A673 (cell line): ENCODE measurements around the gene WDR26. TPM values are rescaled to one million over a fixed set of nuclear protein-coding genes. Genes with fewer than 3 reads are reported as not detected.

ENCODE experiments used
- BruUV-seq: library from RNA; stranded (reverse); fragments of 400-500 nt; replicated peaks from 2 replicates; lab custom pipeline; 2021; lab: Mats Ljungman, UMichigan
- CTCF ChIA-PET: fragments of 300-600 bp; sonication (Branson Sonifier 250); formaldehyde crosslinking; loops from one replicate; lab custom pipeline; 2022; ENCODE audit warnings: antibody characterized with exemption; lab: Charles Lee
- POLR2A ChIA-PET: fragments of 300-600 bp; sonication (Branson Sonifier 250); formaldehyde crosslinking; loops from one replicate; lab custom pipeline; 2022; ENCODE audit warnings: antibody characterized with exemption; ENCODE audit not compliant: low non-redundant PET; lab: Charles Lee
- DNase-seq: peaks from one replicate; pipeline ENCODE4 v3.0.0-alpha.2; 2015; ENCODE audit warnings: low spot score
- H3K27ac ChIP-seq: fragments of 200-600 bp; sonication (generic); 2 replicates; pipeline ENCODE4 v1.5.1; 2016; ENCODE audit warnings: mixed run types, low read depth, mild to moderate bottlenecking, mixed read lengths, antibody characterized with exemption, low read length; ENCODE audit not compliant: poor library complexity, severe bottlenecking
- H3K27me3 ChIP-seq: fragments of 200-600 bp; sonication (generic); replicated peaks from 2 replicates; pipeline ENCODE4 v1.6.1; 2017; ENCODE audit warnings: mixed run types, low read depth, mild to moderate bottlenecking, mixed read lengths, antibody characterized with exemption, low read length; ENCODE audit not compliant: insufficient read depth, poor library complexity
- H3K36me3 ChIP-seq: fragments of 200-600 bp; sonication (generic); 2 replicates; pipeline ENCODE4 v1.6.1; 2016; ENCODE audit warnings: mixed run types, mild to moderate bottlenecking, mixed read lengths, antibody characterized with exemption, low read length; ENCODE audit not compliant: insufficient read depth, poor library complexity, severe bottlenecking
- H3K4me1 ChIP-seq: fragments of 200-600 bp; sonication (generic); 2 replicates; pipeline ENCODE4 v1.6.1; 2017; ENCODE audit warnings: mixed run types, mild to moderate bottlenecking, mixed read lengths, antibody characterized with exemption, low read length; ENCODE audit not compliant: insufficient read depth, poor library complexity, severe bottlenecking
- H3K4me3 ChIP-seq: fragments of 200-600 bp; sonication (generic); 2 replicates; pipeline ENCODE4 v1.5.1; 2016; ENCODE audit warnings: low read depth, mixed run types, mild to moderate bottlenecking, mixed read lengths, low read length; ENCODE audit not compliant: poor library complexity, severe bottlenecking
- H3K9me3 ChIP-seq: fragments of 200-600 bp; sonication (generic); 2 replicates; pipeline ENCODE4 v1.6.1; 2016; ENCODE audit warnings: mixed run types, low read depth, mild to moderate bottlenecking, mixed read lengths, antibody characterized with exemption, low read length; ENCODE audit not compliant: poor library complexity, severe bottlenecking
- EZH2 ChIP-seq: fragments of 200-600 bp; sonication (generic); IDR thresholded peaks from 2 replicates; pipeline ENCODE4 v1.6.1; 2017; ENCODE audit warnings: borderline replicate concordance, low read depth, mild to moderate bottlenecking, mixed read lengths, antibody characterized with exemption, low read length; ENCODE audit not compliant: poor library complexity, severe bottlenecking
- intact Hi-C: fragments of 100-400 bp; cut with micrococcal nuclease; formaldehyde crosslinking; loops from one replicate; pipeline ENCODE4 v1.10.0; 2022; ENCODE audit not compliant: unreplicated experiment
- total RNA-seq: library from RNA; stranded (reverse); gene quantifications from 2 replicates; pipeline ENCODE4 v1.2.3, GENCODE V29; 2021
- TF ChIP-seq, protein P1 (sequence below): fragments of 300-800, 200-600 bp; sonication (generic); conservative IDR thresholded peaks from 2 replicates; pipeline ENCODE4 v1.5.1; 2017; ENCODE audit warnings: low read depth, mild to moderate bottlenecking, antibody characterized with exemption, low read length, moderate library complexity, mixed read lengths

The WDR26 gene
- total RNA-seq, 1 experiment from 2014 or later: 73.5 TPM

DNA sequence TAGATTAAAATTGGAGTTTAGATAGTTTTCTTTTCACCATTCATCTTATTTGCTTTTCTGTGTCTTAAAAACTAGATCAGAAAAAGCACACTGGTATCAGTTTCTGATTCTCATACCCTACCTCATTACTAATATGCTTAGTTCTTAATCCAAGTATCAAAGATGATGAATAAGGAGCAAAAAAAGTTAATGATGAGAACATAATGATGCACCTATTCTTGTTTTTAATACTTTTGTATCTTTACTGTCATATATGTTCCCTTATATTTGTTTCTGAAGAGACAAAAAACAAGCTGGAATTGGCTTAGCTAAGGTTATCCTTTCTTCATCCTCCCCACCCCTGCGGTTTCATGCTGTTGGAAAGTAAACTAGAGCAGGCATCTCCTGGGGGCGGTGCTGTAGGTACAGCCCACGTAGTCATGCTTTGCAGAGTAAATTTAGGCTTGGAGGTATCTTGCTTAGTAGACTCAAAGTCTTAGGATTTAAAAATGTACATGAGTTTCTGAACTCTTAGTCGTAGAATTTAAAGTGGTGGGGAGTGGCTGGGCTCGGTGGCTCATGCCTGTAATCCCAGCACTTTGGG, 61.5 kb downstream of the WDR26 start:
- no TSS peak for BruUV-seq
- peaks cover 64% of the 10 kb centered on the region for H3K36me3 ChIP-seq
- POLR2A ChIA-PET: no interaction called here

GRCh38 chr1:224368409-224368808, 66.2 kb downstream of the WDR26 start:
- Histone ChIP-seq H3K9me3 (no peaks in the 10 kb centered on the region), H3K27me3 (no peaks in the 10 kb centered on the region), H3K27ac (no peak overlapping the region), H3K4me1 (no peaks in the 10 kb centered on the region), H3K4me3 (no peak overlapping the region), H3K36me3 (peaks cover 56% of the 10 kb centered on the region)
- intact Hi-C loops: no loop called here
- BruUV-seq: no TSS peak
- no peak for DNase-seq
- TF ChIP-seq, protein P1, sequence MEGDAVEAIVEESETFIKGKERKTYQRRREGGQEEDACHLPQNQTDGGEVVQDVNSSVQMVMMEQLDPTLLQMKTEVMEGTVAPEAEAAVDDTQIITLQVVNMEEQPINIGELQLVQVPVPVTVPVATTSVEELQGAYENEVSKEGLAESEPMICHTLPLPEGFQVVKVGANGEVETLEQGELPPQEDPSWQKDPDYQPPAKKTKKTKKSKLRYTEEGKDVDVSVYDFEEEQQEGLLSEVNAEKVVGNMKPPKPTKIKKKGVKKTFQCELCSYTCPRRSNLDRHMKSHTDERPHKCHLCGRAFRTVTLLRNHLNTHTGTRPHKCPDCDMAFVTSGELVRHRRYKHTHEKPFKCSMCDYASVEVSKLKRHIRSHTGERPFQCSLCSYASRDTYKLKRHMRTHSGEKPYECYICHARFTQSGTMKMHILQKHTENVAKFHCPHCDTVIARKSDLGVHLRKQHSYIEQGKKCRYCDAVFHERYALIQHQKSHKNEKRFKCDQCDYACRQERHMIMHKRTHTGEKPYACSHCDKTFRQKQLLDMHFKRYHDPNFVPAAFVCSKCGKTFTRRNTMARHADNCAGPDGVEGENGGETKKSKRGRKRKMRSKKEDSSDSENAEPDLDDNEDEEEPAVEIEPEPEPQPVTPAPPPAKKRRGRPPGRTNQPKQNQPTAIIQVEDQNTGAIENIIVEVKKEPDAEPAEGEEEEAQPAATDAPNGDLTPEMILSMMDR: no peak
- no peak for TF ChIP-seq EZH2
- CTCF ChIA-PET: no interaction called here
- POLR2A ChIA-PET: no interaction called here

More for the DNA sequence above, 61.5 kb downstream of the WDR26 start:
- TF ChIP-seq, protein P1: no peak
- TF ChIP-seq EZH2: no peak
- no peak overlapping the region for H3K27ac ChIP-seq
- no peaks in the 10 kb centered on the region for H3K4me1 ChIP-seq
- intact Hi-C loops: no loop called here
- no peaks in the 10 kb centered on the region for H3K27me3 ChIP-seq
- no peak overlapping the region for H3K4me3 ChIP-seq
- no peaks in the 10 kb centered on the region for H3K9me3 ChIP-seq
- DNase-seq: no peak
- CTCF ChIA-PET: no interaction called here

GRCh38 chr1:224359207-224359606, 75.4 kb downstream of the WDR26 start:
- ChIA-PET CTCF (no interaction called here), POLR2A (interaction anchor here (0.5 kb wide), 1 partner anchor 25 kb away, joined by 3 read pairs; no protein-coding TSS in a partner anchor)
- TF ChIP-seq, protein P1: no peak
- no peak for TF ChIP-seq EZH2
- no peaks in the 10 kb centered on the region for H3K27me3 ChIP-seq
- no TSS peak for BruUV-seq
- no peak overlapping the region for H3K27ac ChIP-seq
- peaks cover 5% of the 10 kb centered on the region for H3K4me1 ChIP-seq
- no peaks in the 10 kb centered on the region for H3K9me3 ChIP-seq
- no peak for DNase-seq
- H3K36me3 ChIP-seq: peaks cover 6% of the 10 kb centered on the region
- intact Hi-C loops: no loop called here
- no peak overlapping the region for H3K4me3 ChIP-seq
